GM12878 (cell line): ENCODE measurements around the gene LMAN1L. TPM values are rescaled to one million over a fixed set of nuclear protein-coding genes. Genes with fewer than 3 reads are reported as not detected.

ENCODE experiments used
- ATAC-seq: fragments of 200-7000 bp; cut with Tn5 transposase; 3 replicates; pipeline ENCODE4 v1.9.1; 2020; ENCODE audit warnings: mild to moderate bottlenecking, moderate library complexity
- BruUV-seq: library from RNA; stranded (reverse); fragments of 400-500 nt; replicated peaks from 2 replicates; lab custom pipeline; 2021; lab: Mats Ljungman, UMichigan
- CTCF ChIA-PET: fragments of 300-600 bp; sonication (Branson Sonifier 250); formaldehyde crosslinking; extraction: SDS; loops from one replicate; lab custom pipeline; 2021; ENCODE audit warnings: inconsistent platforms; lab: Yijun Ruan, JAX
- POLR2A ChIA-PET: fragments of 350-600 bp; formaldehyde crosslinking; extraction: SDS; loops from one replicate; lab custom pipeline; 2021; ENCODE audit warnings: inconsistent platforms; lab: Charles Lee
- RAD21 ChIA-PET: fragments of 300-600 bp; sonication (Branson Sonifier 250); formaldehyde crosslinking; loops from one replicate; lab custom pipeline; 2023; ENCODE audit warnings: antibody characterized with exemption; ENCODE audit not compliant: unreplicated experiment; lab: Charles Lee
- SMC1A ChIA-PET: fragments of 300-600 bp; sonication (Branson Sonifier 250); formaldehyde crosslinking; loops from one replicate; lab custom pipeline; 2023; ENCODE audit not compliant: unreplicated experiment, uncharacterized antibody; lab: Charles Lee
- DNase-seq: peaks from one replicate; pipeline ENCODE4 v3.0.0-alpha.2; 2011; ENCODE audit warnings: low read depth, low spot score
- FAIRE-seq: peaks from 3 replicates; lab custom pipeline; 2011; peaks lifted over from hg19 to GRCh38; lab: Jason Lieb, UNC
- H2AFZ ChIP-seq: 2 replicates; pipeline ENCODE4 v1.6.0; 2011; ENCODE audit warnings: low read depth, low read length, control low read depth; ENCODE audit not compliant: control insufficient read depth
- H3K27ac ChIP-seq: 2 replicates; pipeline ENCODE4 v1.5.1; 2011; ENCODE audit warnings: control low read depth; ENCODE audit not compliant: control insufficient read depth, insufficient read depth
- H3K27me3 ChIP-seq, 2 experiments: replicated peaks in 1 of 2; 2 replicates each; pipeline versions ENCODE4 v1.6.0 to v1.6.1; 2011; ENCODE audit warnings: low read length in 1 of 2; ENCODE audit not compliant: control insufficient read depth in 2 of 2, insufficient read depth in 2 of 2
- H3K36me3 ChIP-seq, 2 experiments: 2 replicates each; pipeline ENCODE4 v1.5.1; 2011; ENCODE audit warnings: low read length in 1 of 2; ENCODE audit not compliant: control insufficient read depth in 2 of 2, insufficient read depth in 2 of 2
- H3K4me1 ChIP-seq: 2 replicates; pipeline ENCODE4 v1.6.1; 2011; ENCODE audit warnings: mild to moderate bottlenecking, low read length, moderate library complexity, mixed read lengths; ENCODE audit not compliant: control insufficient read depth, insufficient read depth
- H3K4me2 ChIP-seq: 2 replicates; pipeline ENCODE4 v1.6.0; 2011; ENCODE audit warnings: control low read depth; ENCODE audit not compliant: control insufficient read depth, insufficient read depth
- H3K4me3 ChIP-seq: fragments of 200-600 bp; sonication (generic); 2 replicates; pipeline ENCODE4 v1.5.1; 2016
- H3K79me2 ChIP-seq: 2 replicates; pipeline ENCODE4 v1.6.0; 2011; ENCODE audit warnings: low read length; ENCODE audit not compliant: control insufficient read depth, insufficient read depth
- H3K9ac ChIP-seq: 2 replicates; pipeline ENCODE4 v1.8.0; 2011; ENCODE audit warnings: low read length, control low read depth, mixed read lengths; ENCODE audit not compliant: control insufficient read depth, insufficient read depth
- H3K9me3 ChIP-seq: replicated peaks from 3 replicates; pipeline ENCODE4 v1.5.1; 2011; ENCODE audit warnings: mild to moderate bottlenecking, low read length; ENCODE audit not compliant: control insufficient read depth, insufficient read depth
- H4K20me1 ChIP-seq: 2 replicates; pipeline ENCODE4 v1.6.0; 2011; ENCODE audit not compliant: control insufficient read depth, insufficient read depth
- CBX5 ChIP-seq: sonication (generic); IDR thresholded peaks from 2 replicates; pipeline ENCODE4 v1.6.1; 2016; ENCODE audit warnings: low read depth, moderate library complexity, mild to moderate bottlenecking, inconsistent platforms
- CHD4 ChIP-seq: fragments of 200-600 bp; sonication (generic); IDR thresholded peaks from 2 replicates; pipeline ENCODE4 v1.6.1; 2016; ENCODE audit warnings: mild to moderate bottlenecking
- DPF2 ChIP-seq: fragments of 450-650 bp; IDR thresholded peaks from 2 replicates; pipeline ENCODE4 v1.6.1; 2017; ENCODE audit warnings: mild to moderate bottlenecking
- E4F1 ChIP-seq: fragments of 450-650 bp; IDR thresholded peaks from 2 replicates; pipeline ENCODE4 v1.6.1; 2018; ENCODE audit warnings: borderline replicate concordance, mild to moderate bottlenecking; ENCODE audit not compliant: partially characterized antibody
- FOS ChIP-seq: IDR thresholded peaks from 3 replicates; pipeline ENCODE4 v1.6.1; 2011; ENCODE audit warnings: borderline replicate concordance; ENCODE audit not compliant: insufficient read length; ENCODE audit errors: extremely low read depth
- HDGF ChIP-seq: fragments of 450-650 bp; IDR thresholded peaks from 2 replicates; pipeline ENCODE4 v1.6.1; 2016; ENCODE audit warnings: antibody characterized with exemption
- KDM1A ChIP-seq: fragments of 200-600 bp; sonication (generic); IDR thresholded peaks from 2 replicates; pipeline ENCODE4 v1.6.1; 2016; ENCODE audit warnings: borderline replicate concordance
- MEF2A ChIP-seq: IDR thresholded peaks from 2 replicates; pipeline ENCODE4 v1.6.1; 2011; ENCODE audit warnings: low read depth, mild to moderate bottlenecking, low read length, moderate library complexity; ENCODE audit not compliant: insufficient read depth
- MTA3 ChIP-seq: IDR thresholded peaks from 2 replicates; pipeline ENCODE4 v1.6.1; 2012; ENCODE audit warnings: low read length, inconsistent platforms, borderline replicate concordance
- PML ChIP-seq: IDR thresholded peaks from 2 replicates; pipeline ENCODE4 v1.6.1; 2012; ENCODE audit warnings: low read length, inconsistent platforms
- RELB ChIP-seq: fragments of 450-650 bp; IDR thresholded peaks from 2 replicates; pipeline ENCODE4 v1.6.1; 2017; ENCODE audit warnings: low read depth, mild to moderate bottlenecking, moderate library complexity
- SMC3 ChIP-seq: IDR thresholded peaks from 2 replicates; pipeline ENCODE4 v1.6.1; 2011; ENCODE audit warnings: low read length, improper control_type of control experiment, borderline replicate concordance
- SREBF2 ChIP-seq: IDR thresholded peaks from 2 replicates; pipeline ENCODE4 v1.6.1; 2012; ENCODE audit warnings: mild to moderate bottlenecking, low read length
- ZNF687 ChIP-seq: fragments of 450-650 bp; IDR thresholded peaks from 2 replicates; pipeline ENCODE4 v1.6.1; 2017; ENCODE audit warnings: mild to moderate bottlenecking, moderate library complexity
- ZSCAN29 ChIP-seq: fragments of 450-650 bp; IDR thresholded peaks from 2 replicates; pipeline ENCODE4 v1.6.1; 2017; ENCODE audit warnings: mild to moderate bottlenecking, moderate library complexity
- WGBS: methylation state at CpG from one replicate; pipeline ENCODE4 v1.1.6; 2016; ENCODE audit warnings: low lambda C conversion rate; ENCODE audit not compliant: insufficient replicate concordance, insufficient coverage; ENCODE audit errors: missing lambda C conversion rate; 5-methylcytosine and 5-hydroxymethylcytosine counted together
- in situ Hi-C: fragments of 300-500 bp; cut with MboI; formaldehyde crosslinking; loops from 9 replicates; pipeline ENCODE4 v1.14.3; 2018; ENCODE audit warnings: mixed read lengths
- intact Hi-C: fragments of 100-400 bp; cut with micrococcal nuclease; formaldehyde crosslinking; loops from one replicate; pipeline ENCODE4 v1.14.2; 2022; ENCODE audit not compliant: unreplicated experiment
- polyA plus RNA-seq, 11 experiments: library from polyadenylated mRNA; depleted of rRNA in 4 of 11; unstranded in 6 of 11; stranded (reverse) in 5 of 11; fragments of >200 nt; fragmentation: Nextera tagmentation in 4 of 11; fragmentation: Illumina TruSeq in 1 of 11; extraction: Ambion mirVana in 4 of 11; extraction: Trizol in 1 of 11; gene quantifications; 1 replicate in 1 of 11; 2 replicates in 10 of 11; pipeline versions ENCODE4 v1.2.1 to v1.2.3, GENCODE V29; 2011 to 2016; ENCODE audit warnings: inconsistent platforms in 2 of 11, missing spikeins in 2 of 11, low read depth in 1 of 11
- total RNA-seq, 4 experiments: library from RNA; depleted of rRNA in 3 of 4; stranded (reverse); fragments of >200 nt in 3 of 4; fragmentation: Illumina TruSeq in 1 of 4; extraction: Trizol in 1 of 4; gene quantifications; 2 replicates each; pipeline versions ENCODE4 v1.2.1 to v1.2.3, GENCODE V29; 2013 to 2021

Gene LMAN1L
- total and polyA plus RNA-seq, 10 of the 15 experiments (the other 5 are each of a cell fraction or from before 2014, with no cell fraction given) = not detected

GRCh38 chr15:74767167-74768098 is 45.2 kb upstream of the LMAN1L start:
- ChIA-PET POLR2A (interaction anchor here (17.5 kb wide), 1 partner anchor 21 kb away, joined by 602 read pairs; the partner anchor contains the start of gene CSK), RAD21 (interaction anchor here (1.5 to 25.2 kb wide), 7 partner anchors 23 to 389 kb away, joined by 3 to 1186 read pairs (median 13); partner anchors contain the start of genes CLK3 and CSK), CTCF (interaction anchor here (0.6 to 19.1 kb wide), 25 partner anchors 22 to 395 kb away, joined by 3 to 1288 read pairs (median 6); partner anchors contain the start of genes CPLX3 and CSK), SMC1A (interaction anchor here (1.1 to 17.6 kb wide), 8 partner anchors 9 to 395 kb away, joined by 3 to 811 read pairs (median 10); no protein-coding TSS in a partner anchor)
- in situ Hi-C loops (no loop called here), intact Hi-C loops (no loop called here)
- no peak overlapping the region for H3K27ac ChIP-seq
- no peak overlapping the region for H3K4me3 ChIP-seq
- peaks cover 8% of the 10 kb centered on the region for H3K4me1 ChIP-seq
- no peak for DNase-seq
- WGBS = 64% methylated on average over 14 of the region's 14 CpGs
- H3K4me2 ChIP-seq = no peak overlapping the region
- H3K9me3 ChIP-seq = no peaks in the 10 kb centered on the region
- H3K27me3 ChIP-seq = no peaks in the 10 kb centered on the region
- no peaks in the 10 kb centered on the region for H4K20me1 ChIP-seq
- H3K9ac ChIP-seq = no peak overlapping the region
- no peak for FAIRE-seq
- no peaks in the 10 kb centered on the region for H3K79me2 ChIP-seq
- BruUV-seq = no TSS peak
- no peaks in the 10 kb centered on the region for H3K36me3 ChIP-seq
- ATAC-seq = no peak
- no peak overlapping the region for H2AFZ ChIP-seq
- TF ChIP-seq SMC3 (no peak), CHD4 (no peak), ZSCAN29 (no peak), FOS (no peak), MEF2A (no peak), CBX5 (no peak), E4F1 (no peak), MTA3 (no peak), SREBF2 (no peak), ZNF687 (no peak), PML (no peak), HDGF (no peak), KDM1A (no peak), DPF2 (no peak), RELB (no peak)
